Measurements from ENCODE around the gene WDR26.
"Not testable (repeated sequence)": the region's sequence is repeated elsewhere in the genome, so short reads cannot be mapped to it uniquely, and the experiment has no call there.

The WDR26 gene

DNA sequence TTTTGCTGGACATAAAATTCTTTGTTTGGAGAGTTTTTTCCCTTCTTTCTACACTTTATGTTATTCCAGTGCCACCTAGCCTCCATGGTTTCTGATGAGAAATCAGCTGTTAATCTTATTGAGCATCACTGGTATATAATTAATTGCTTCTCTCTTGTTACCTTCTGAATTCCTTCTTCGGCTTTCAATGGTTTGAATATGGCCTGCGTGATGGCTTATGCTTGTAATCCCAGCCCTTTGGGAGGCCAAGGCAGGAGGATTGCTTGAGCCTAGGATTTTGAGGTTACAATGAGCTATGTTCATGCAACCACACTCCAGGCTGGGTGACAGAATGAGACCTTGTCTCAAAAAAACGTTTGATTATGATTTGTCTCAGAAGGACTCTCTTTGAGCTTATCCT, 90.9 kb downstream of the WDR26 start:
- no peak for DNase-seq

DNA sequence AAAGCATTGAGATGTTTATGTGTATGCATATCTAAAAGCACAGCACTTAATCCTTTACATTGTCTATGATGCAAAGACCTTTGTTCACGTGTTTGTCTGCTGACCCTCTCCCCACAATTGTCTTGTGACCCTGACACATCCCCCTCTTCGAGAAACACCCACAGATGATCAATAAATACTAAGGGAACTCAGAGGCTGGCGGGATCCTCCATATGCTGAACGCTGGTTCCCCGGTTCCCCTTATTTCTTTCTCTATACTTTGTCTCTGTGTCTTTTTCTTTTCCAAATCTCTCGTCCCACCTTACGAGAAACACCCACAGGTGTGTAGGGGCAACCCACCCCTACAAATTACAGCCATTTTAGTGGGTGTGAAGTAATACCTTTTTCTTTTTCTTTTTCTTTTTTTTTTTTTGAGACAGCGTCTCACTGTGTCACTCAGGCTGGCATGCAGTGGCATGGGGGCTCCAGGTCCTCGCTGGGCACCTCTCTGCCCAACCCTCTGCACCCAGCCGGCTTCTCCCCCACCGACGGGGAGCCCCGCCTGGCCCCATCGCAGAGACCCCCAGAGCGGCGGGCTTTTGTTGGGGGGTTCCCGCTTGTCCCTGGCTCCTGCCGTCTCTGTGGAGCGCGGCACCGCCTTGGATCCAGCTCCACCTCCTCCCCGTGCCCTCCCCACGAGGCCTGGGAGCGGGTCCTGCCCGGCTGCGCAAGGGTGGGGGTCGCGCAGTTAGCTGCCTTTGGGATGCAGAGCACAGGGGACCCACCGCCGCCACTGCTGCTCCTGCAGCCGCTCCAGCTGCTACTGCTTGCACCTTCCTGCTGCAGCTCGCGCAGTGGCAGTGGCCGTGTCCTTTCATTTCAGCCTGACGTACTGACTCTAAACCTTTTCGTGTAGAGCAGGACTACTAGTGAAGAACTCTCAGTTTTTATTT, 93.9 kb downstream of the WDR26 start:
- DNase-seq, result not testable (repeated sequence)

DNA sequence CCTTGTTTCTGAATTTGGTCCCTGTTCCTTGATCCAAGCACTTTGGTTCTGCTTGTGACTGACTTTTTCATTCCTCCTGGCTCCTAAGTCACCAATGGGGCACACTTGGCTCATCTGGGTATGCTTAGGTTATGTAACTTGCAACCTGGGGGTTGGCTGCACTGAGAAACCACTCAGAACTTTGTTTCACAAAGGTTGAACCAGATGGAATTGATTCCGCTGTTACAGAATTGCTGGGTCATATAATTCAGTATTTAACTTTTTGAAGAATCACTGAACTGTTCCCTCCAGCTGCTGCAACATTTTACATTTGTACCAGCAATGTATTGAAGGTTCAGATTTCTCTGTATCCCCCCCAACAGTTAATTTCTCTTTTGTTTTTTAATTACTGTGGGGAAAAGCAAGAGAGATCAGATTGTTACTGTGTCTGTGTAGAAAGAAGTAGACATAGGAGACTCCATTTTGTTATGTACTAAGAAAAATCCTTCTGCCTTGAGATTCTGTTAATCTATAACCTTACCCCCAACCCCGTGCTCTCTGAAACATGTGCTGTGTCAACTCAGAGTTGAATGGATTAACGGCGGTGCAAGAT, 95.1 kb downstream of the WDR26 start:
- DNase-seq, result no peak

DNA sequence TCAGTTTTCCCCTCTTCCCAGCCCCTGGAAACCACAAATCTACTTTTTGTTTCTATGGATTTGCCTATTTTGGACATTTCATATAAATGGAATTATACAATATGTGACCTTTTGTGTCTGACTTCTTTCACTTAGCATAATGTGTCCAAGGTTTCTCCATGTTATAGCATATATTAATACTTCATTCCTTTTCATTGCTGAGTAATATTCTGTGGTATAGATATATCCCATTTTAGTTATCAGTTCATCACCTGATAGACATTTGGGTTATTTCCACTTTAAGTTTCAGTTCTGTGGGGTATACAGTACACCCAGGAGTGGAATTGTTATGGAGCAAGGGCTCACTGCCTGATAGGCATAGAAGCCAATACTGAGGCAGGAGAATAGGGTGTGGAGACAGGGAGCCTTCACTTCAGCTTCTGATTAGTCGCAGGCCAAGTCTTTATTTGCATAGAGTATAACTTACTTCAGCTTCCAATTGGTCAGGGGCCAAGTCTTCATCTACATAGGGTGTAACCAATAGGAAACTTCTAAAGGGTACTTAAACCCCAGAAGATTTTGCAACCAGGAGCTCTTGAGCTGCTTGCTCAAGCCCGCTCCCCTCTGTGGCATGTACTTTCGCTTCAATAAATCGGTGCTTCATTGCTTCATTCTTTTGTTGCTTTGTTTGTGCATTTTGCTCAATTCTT, 96.3 kb downstream of the WDR26 start:
- DNase-seq, result no peak
